IMR-90 (cell line): ENCODE data around the gene RHOD.

ENCODE experiments used
- CTCF ChIP-seq: conservative IDR thresholded peaks from 2 replicates; pipeline ENCODE4 v1.5.1; 2012; ENCODE audit warnings: mild to moderate bottlenecking, low read depth, low read length, improper control_type of control experiment
- MAZ ChIP-seq: IDR thresholded peaks from 2 replicates; pipeline ENCODE4 v1.6.1; 2012; ENCODE audit warnings: low read depth, mild to moderate bottlenecking, low read length, improper control_type of control experiment, moderate library complexity, borderline replicate concordance
- NFE2L2 ChIP-seq: fragments of 150-350 bp; IDR thresholded peaks from 2 replicates; pipeline ENCODE4 v1.6.1; 2016; ENCODE audit warnings: low read depth, mild to moderate bottlenecking, low read length
- POLR2A ChIP-seq: IDR thresholded peaks from 2 replicates; pipeline ENCODE4 v1.6.1; 2012; ENCODE audit warnings: mild to moderate bottlenecking, low read depth, low read length
- RAD21 ChIP-seq: IDR thresholded peaks from 2 replicates; pipeline ENCODE4 v1.6.1; 2012; ENCODE audit warnings: low read length, improper control_type of control experiment
- USF2 ChIP-seq: fragments of 150-350 bp; IDR thresholded peaks from 2 replicates; pipeline ENCODE4 v1.6.1; 2017; ENCODE audit warnings: mild to moderate bottlenecking, antibody characterized with exemption, low read length, low read depth

- peak; percentile 80 for TF ChIP-seq CTCF
- TF ChIP-seq NFE2L2, result no peak
- no peak for TF ChIP-seq USF2
- 0 out of 2 replicates have a peak, but pooled peaks have one; percentile 41 for TF ChIP-seq MAZ
- no peak for TF ChIP-seq POLR2A
- TF ChIP-seq RAD21, result peak; percentile 75
Observed at GRCh38 chr11:67071420-67072284, 15.0 kb downstream of the RHOD start.
